Ascending aorta (tissue), 2 donors: ENCODE results near the gene GOLGA7B. TPM values are rescaled to one million over a fixed set of nuclear protein-coding genes. Genes with fewer than 3 reads are reported as not detected.

Source experiments
- DNase-seq, 2 donors: peaks; one replicate each; pipeline ENCODE4 v3.0.0-alpha.2; 2019; ENCODE audit warnings: low spot score in 2 of 2
- H3K27ac ChIP-seq, 2 donors: fragments of 200-600 bp; sonication (generic); one replicate each; pipeline ENCODE4 v1.5.1; 2016 to 2017; ENCODE audit warnings: mild to moderate bottlenecking in 1 of 2
- H3K27me3 ChIP-seq: fragments of 200-600 bp; sonication (generic); one replicate; pipeline ENCODE4 v1.5.1; 2017
- H3K36me3 ChIP-seq, 2 donors: fragments of 200-600 bp; sonication (generic); one replicate each; pipeline ENCODE4 v1.5.1; 2016
- H3K4me1 ChIP-seq, 2 donors: fragments of 200-600 bp; sonication (generic); one replicate each; pipeline ENCODE4 v1.5.1; 2016 to 2017; ENCODE audit warnings: mild to moderate bottlenecking in 1 of 2
- H3K4me3 ChIP-seq, 2 donors: fragments of 200-600 bp; sonication (generic); one replicate each; pipeline ENCODE4 v1.5.1; 2016 to 2017; ENCODE audit warnings: mild to moderate bottlenecking in 1 of 2
- H3K9me3 ChIP-seq, 2 donors: fragments of 200-600 bp; sonication (generic); one replicate each; pipeline ENCODE4 v1.5.1; 2016
- CTCF ChIP-seq, 3 experiments: fragments of 200-600 bp in 2 of 3; fragments of 450-650 bp in 1 of 3; sonication (generic) in 2 of 3; IDR thresholded peaks; one replicate each; pipeline ENCODE4 v1.5.1; 2016 to 2019; ENCODE audit warnings: antibody characterized with exemption in 3 of 3, mild to moderate bottlenecking in 1 of 3, moderate library complexity in 1 of 3
- intact Hi-C: fragments of 100-400 bp; cut with DNase I; formaldehyde crosslinking; loops from one replicate; pipeline ENCODE4 v1.15.1; 2023
- total RNA-seq: library from RNA; depleted of rRNA; stranded (reverse); fragments of >200 nt; gene quantifications from one replicate; pipeline ENCODE4 v1.1.0, GENCODE V29; 2016

GOLGA7B gene
- total RNA-seq, 1 donor from 2014 or later: 0.11 TPM

- TF ChIP-seq CTCF (IDR thresholded peaks at IDR 0.05): no peak
- Histone ChIP-seq H3K27me3 (no peaks in the 10 kb centered on the region), H3K36me3 (no peaks in the 10 kb centered on the region), H3K9me3 (no peaks in the 10 kb centered on the region), H3K4me3 (no peak overlapping the region), H3K4me1 (no peaks in the 10 kb centered on the region), H3K27ac (no peak overlapping the region)
- DNase-seq: no peak
- intact Hi-C loops: no loop called here
These were observed 54.9 kb downstream of the GOLGA7B start for GRCh38 chr10:97904576-97904975.

- Histone ChIP-seq H3K27me3 (no peaks in the 10 kb centered on the region), H3K4me1 (no peaks in the 10 kb centered on the region), H3K9me3 (no peaks in the 10 kb centered on the region), H3K27ac (no peak overlapping the region), H3K4me3 (no peak overlapping the region), H3K36me3 (no peaks in the 10 kb centered on the region)
- DNase-seq: no peak
- TF ChIP-seq CTCF (IDR thresholded peaks at IDR 0.05): no peak
- intact Hi-C loops: no loop called here
These were observed 55.6 kb downstream of the GOLGA7B start for GRCh38 chr10:97905276-97905675.

- no peaks in the 10 kb centered on the region for H3K27me3 ChIP-seq
- H3K9me3 ChIP-seq: no peaks in the 10 kb centered on the region
- no peaks in the 10 kb centered on the region for H3K36me3 ChIP-seq
- intact Hi-C loops: no loop called here
- no peak overlapping the region for H3K27ac ChIP-seq
- no peak overlapping the region for H3K4me3 ChIP-seq
- no peak for DNase-seq
- no peak for TF ChIP-seq CTCF (IDR thresholded peaks at IDR 0.05)
- H3K4me1 ChIP-seq: no peaks in the 10 kb centered on the region
These were observed 57.6 kb downstream of the GOLGA7B start for GRCh38 chr10:97907211-97907610.

- intact Hi-C loops: no loop called here
- H3K27ac ChIP-seq: no peak overlapping the region
- no peaks in the 10 kb centered on the region for H3K27me3 ChIP-seq
- H3K36me3 ChIP-seq: no peaks in the 10 kb centered on the region
- H3K4me3 ChIP-seq: no peak overlapping the region
- no peak for TF ChIP-seq CTCF (IDR thresholded peaks at IDR 0.05)
- H3K4me1 ChIP-seq: no peaks in the 10 kb centered on the region
- DNase-seq: no peak
- no peaks in the 10 kb centered on the region for H3K9me3 ChIP-seq
These were observed 58.2 kb downstream of the GOLGA7B start for GRCh38 chr10:97907830-97908229.

- Histone ChIP-seq H3K36me3 (no peaks in the 10 kb centered on the region), H3K27me3 (no peaks in the 10 kb centered on the region), H3K9me3 (no peaks in the 10 kb centered on the region), H3K4me3 (no peak overlapping the region), H3K4me1 (no peaks in the 10 kb centered on the region), H3K27ac (no peak overlapping the region)
- DNase-seq: no peak
- intact Hi-C loops: no loop called here
- no peak for TF ChIP-seq CTCF (IDR thresholded peaks at IDR 0.05)
These were observed 61.0 kb downstream of the GOLGA7B start for GRCh38 chr10:97910661-97911060.

GRCh38 chr10:97911217-97911616 is 61.6 kb downstream of the GOLGA7B start:
- H3K27me3 ChIP-seq: no peaks in the 10 kb centered on the region
- H3K36me3 ChIP-seq: no peaks in the 10 kb centered on the region
- intact Hi-C loops: no loop called here
- H3K4me1 ChIP-seq: no peaks in the 10 kb centered on the region
- H3K27ac ChIP-seq: no peak overlapping the region
- H3K9me3 ChIP-seq: no peaks in the 10 kb centered on the region
- no peak for TF ChIP-seq CTCF (IDR thresholded peaks at IDR 0.05)
- DNase-seq: no peak
- H3K4me3 ChIP-seq: no peak overlapping the region
